22Rv1 (cell line): Measurements from ENCODE around the gene PDE10A.
"Not testable (repeated sequence)": the region's sequence is repeated elsewhere in the genome, so short reads cannot be mapped to it uniquely, and the experiment has no call there.

ENCODE experiments used
- H3K27ac ChIP-seq: fragments of 450-650 bp; 2 replicates; pipeline ENCODE4 v1.5.1; 2017
- ZFX ChIP-seq: fragments of 450-650 bp; IDR thresholded peaks from 2 replicates; pipeline ENCODE4 v1.6.1; 2017; ENCODE audit warnings: antibody characterized with exemption, borderline replicate concordance
- TF ChIP-seq, protein P1 (sequence below): fragments of 450-650 bp; IDR thresholded peaks from 2 replicates; pipeline ENCODE4 v1.5.1; 2017; ENCODE audit warnings: mild to moderate bottlenecking

The PDE10A gene

DNA sequence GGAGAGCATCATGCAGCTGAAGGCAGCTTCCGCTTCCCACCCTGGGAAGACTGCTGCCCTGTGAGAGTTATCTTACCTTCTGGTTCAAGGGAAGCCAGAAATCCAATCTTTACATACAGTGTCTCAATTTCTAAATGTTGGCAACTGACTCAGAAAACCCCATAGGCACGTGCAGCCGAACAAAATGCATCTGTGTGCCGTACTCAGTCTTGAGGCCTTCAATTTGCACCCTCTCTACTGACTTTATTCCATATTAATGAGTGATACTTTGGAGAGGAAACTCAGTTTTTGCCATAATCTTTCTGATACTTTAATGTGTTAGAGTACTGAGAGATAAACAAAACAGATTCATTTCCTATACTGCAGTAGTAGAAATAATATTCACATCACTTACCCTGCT is 181.1 kb downstream of the PDE10A start:
- no peak overlapping the region for H3K27ac ChIP-seq
- no peak for TF ChIP-seq ZFX
- TF ChIP-seq, protein P1, sequence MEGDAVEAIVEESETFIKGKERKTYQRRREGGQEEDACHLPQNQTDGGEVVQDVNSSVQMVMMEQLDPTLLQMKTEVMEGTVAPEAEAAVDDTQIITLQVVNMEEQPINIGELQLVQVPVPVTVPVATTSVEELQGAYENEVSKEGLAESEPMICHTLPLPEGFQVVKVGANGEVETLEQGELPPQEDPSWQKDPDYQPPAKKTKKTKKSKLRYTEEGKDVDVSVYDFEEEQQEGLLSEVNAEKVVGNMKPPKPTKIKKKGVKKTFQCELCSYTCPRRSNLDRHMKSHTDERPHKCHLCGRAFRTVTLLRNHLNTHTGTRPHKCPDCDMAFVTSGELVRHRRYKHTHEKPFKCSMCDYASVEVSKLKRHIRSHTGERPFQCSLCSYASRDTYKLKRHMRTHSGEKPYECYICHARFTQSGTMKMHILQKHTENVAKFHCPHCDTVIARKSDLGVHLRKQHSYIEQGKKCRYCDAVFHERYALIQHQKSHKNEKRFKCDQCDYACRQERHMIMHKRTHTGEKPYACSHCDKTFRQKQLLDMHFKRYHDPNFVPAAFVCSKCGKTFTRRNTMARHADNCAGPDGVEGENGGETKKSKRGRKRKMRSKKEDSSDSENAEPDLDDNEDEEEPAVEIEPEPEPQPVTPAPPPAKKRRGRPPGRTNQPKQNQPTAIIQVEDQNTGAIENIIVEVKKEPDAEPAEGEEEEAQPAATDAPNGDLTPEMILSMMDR = no peak

DNA sequence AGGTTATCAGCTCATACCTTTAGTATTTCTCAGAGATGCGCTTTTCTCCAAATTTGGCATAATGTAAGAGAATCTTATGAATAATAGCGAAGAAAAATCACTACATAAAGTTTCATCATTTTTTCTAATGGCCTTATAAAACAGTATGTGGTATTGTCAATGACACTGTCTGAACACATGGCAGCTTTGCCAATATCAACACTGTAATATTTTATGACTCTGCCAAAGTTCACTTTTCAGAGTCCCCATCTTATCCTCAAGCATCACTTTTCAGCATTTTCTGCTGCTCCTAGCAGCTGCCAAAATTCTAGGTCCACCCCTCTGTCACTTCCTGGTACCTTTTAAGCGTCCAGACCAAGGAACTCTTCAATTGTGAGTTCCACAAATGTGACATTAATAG is 182.1 kb downstream of the PDE10A start:
- no peak for TF ChIP-seq ZFX
- TF ChIP-seq, protein P1 = no peak
- no peak overlapping the region for H3K27ac ChIP-seq

DNA sequence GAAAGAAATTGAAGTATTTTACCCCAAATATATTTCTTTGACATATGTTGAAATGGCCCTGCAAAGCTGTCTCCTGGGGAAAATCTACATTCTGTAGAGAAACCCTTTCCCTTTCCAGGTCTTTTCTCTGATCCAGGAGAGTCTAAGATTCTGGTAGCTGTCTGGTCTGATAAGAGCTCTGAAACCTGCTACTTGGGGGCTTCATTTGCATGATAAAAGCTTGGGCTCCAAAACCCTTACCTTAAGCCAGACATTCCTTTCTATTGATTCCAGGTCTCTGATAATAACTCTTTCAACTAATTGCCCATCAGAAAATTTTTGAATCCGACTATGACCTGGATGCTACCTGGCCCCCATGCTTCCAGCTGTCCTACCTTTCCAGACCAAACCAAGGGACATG is 184.5 kb downstream of the PDE10A start:
- no peak for TF ChIP-seq ZFX
- TF ChIP-seq, protein P1 = no peak

DNA sequence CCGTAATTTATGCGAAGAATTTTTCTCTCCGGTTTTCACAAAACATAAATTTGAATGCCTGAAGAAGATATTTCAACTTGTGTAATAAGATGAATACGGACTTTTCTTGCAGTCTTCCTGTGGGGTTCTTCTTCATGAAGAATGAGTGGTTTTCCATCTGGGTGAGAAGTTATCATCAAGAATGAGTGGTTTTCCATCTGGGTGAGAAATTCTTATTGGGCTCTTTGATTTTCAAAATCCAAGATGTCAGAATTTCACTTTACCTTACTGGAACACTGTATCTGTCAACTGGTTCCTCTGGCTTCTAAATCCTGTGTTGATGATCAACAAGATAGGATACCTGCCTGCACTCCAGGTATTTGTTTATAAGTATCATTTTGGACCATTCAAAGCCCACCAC is 193.6 kb downstream of the PDE10A start:
- H3K27ac ChIP-seq = no peak overlapping the region
- TF ChIP-seq, protein P1 = no peak

More for the DNA sequence above, 184.5 kb downstream of the PDE10A start:
- no peak overlapping the region for H3K27ac ChIP-seq

DNA sequence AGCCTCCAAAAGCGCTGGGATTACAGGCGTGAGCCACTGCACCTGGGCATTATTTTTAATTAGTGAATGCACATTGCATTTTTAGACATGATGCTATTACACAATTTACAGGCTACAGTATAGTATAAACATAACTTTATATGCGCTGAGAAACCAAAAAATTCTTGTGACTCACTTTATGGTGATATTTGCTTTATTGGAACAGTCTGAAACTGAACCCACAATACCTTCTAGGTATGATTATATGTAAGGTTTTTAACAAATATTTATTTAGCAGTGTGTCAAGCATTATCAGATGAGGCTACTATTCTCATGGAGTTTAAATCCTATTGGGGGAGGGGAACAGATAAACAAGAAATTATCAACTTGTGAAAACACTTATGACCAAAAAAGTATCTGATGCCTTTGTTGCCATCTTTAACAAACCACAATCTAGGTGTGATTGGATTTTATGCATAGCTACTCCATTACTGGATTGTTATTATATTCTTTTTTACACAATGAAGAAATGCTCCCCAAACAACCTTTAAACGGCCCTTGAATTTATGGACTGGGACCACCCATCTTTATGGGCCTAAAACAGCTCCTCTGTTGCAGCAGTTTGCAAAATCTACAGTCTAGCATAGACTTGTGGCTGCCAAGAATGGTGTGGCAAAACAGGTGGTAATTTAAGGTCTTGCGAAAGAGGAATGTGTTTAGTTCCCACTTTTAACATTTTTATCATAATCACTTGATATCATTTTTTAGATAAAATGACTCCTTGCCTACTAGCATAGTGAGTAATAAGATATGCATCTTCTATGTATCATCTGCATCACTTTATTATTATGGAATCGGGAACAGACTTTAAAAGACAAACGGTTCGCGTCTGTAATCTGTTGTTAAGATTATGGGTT is 194.5 kb downstream of the PDE10A start:
- TF ChIP-seq, protein P1 = no peak
- TF ChIP-seq ZFX = no peak

DNA sequence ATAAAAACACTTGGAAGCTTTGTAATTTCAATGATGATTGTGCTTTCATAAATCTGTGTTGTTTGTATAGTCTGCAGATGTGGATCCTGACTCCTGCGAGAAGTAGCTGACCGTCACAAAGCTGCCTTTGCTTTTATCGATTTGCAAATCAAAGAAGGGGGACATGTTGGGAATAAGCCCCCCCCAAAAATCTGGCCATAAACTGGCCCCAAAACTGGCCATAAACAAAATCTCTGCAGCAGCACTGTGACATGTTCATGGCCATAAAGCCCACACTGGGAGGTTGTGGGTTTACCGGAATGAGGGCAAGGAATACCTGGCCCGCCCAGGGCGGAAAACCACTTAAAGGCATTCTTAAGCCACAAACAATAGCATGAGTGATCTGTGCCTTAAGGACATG is 199.5 kb downstream of the PDE10A start:
- not testable (repeated sequence) for H3K27ac ChIP-seq

More for the DNA sequence above, 194.5 kb downstream of the PDE10A start:
- H3K27ac ChIP-seq = no peak overlapping the region

DNA sequence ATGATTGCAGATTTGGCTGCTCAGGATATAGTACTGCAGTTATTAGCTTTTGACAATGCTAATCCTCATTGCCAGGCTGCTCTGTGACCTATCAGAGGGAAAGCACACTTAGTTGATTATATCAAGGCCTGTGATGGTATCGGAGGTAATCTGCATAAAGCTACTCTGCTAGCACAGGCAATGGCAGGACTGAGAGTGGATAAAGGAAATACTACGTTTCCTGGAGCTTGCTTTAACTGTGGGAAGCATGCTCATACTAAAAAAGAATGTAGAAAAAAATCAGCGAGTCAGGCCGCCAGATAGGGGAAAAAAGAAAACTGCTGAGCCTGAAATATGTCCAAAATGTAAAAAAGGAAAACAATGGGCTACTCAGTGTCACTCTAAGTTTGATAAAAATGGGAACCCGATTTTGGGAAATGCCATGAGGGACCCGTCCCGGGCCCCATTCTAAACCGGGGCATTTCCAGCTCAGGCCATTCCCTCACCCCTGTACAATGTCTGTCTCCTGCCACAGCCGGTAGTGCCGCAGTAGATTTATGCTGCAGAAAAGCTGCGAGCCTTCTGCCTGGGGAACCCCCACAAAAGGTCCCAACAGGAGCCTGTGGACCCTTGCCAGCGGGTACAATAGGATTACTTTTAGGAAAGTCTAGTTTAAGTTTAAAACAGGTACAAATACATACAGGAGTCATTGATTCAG is 203.3 kb downstream of the PDE10A start:
- not testable (repeated sequence) for H3K27ac ChIP-seq

DNA sequence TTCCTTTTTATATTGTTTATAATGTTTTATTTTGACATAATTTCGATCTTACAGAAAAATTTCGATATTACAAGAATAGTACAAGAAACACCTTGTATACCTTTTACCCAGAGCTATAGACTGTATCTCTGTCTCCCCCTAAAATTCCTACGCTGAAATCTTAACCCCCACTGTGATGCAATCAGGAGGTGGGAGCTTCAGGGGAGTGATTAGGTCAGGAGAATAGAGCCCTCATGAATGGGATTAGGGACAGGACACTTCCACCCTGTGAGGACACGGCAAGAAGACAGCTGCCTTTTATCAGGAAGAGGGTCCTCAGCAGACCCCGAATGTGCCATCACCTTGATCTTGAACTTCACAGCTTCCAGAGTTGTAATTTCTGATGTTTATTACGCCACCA is 204.9 kb downstream of the PDE10A start:
- H3K27ac ChIP-seq = no peak overlapping the region
- TF ChIP-seq ZFX = no peak
- TF ChIP-seq, protein P1 = no peak
